Glomerular visceral epithelial cell (primary cell): ENCODE data around the gene FSD1.
"Not testable (repeated sequence)": the region's sequence is repeated elsewhere in the genome, so short reads cannot be mapped to it uniquely, and the experiment has no call there.

Experiments
- DNase-seq: peaks from one replicate; pipeline ENCODE4 v3.0.0-alpha.2; 2016; ENCODE audit errors: extremely low spot score

FSD1 gene

GRCh38 chr19:4319067-4319718 lies 14.8 kb downstream of the FSD1 start:
- DNase-seq: no peak

GRCh38 chr19:4320419-4320818 lies 16.0 kb downstream of the FSD1 start:
- no peak for DNase-seq

DNA sequence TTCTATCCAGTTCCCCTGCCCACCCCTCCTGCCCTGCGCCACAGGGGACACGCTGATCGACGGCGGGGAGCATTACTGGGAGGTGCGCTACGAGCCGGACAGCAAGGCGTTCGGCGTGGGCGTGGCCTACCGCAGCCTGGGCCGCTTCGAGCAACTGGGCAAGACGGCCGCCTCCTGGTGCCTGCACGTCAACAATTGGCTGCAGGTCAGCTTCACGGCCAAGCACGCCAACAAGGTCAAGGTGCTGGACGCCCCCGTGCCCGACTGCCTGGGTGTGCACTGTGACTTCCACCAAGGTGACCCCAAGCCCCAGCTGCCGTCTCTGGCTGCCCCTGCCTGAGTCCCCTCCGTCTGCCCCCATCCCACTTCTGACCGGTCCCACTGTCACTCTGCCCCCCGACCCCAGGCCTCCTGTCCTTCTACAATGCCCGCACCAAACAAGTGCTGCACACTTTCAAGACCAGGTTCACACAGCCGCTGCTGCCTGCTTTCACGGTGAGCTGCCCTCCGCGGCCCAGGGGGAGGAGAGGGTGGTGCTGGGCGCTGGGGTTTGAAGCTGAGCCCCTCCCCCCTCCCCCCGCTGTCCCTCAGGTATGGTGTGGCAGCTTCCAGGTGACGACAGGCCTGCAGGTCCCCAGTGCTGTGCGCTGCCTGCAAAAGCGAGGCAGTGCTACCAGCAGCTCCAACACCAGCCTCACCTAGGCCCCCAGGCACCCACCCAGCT lies 18.7 kb downstream of the FSD1 start:
- no peak for DNase-seq

GRCh38 chr19:4323692-4324091 lies 19.3 kb downstream of the FSD1 start:
- DNase-seq: no peak

DNA sequence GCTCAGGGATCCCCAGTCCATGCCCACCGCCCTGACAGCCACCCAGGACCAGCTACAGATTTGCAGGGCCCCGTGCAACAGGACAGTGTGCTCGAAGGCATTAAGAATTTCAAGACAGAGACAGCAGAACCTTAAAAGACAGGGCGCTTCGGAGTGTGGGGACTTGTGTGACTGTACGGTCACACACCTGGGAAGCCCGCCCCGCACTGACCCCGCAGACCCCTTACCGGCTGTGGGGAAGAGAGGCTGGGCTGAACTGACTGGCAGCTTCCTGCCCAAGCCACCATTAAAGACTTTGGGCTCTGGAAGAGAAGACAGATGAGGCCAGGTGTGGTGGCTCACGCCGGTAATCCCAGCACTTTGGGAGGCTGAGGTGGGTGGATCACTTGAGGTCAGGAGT lies 19.8 kb downstream of the FSD1 start:
- no peak for DNase-seq

- DNase-seq: no peak
Measured at GRCh38 chr19:4326215-4326836, 21.9 kb downstream of the FSD1 start.

- DNase-seq: no peak
Measured at GRCh38 chr19:4326837-4327251, 22.4 kb downstream of the FSD1 start.

DNA sequence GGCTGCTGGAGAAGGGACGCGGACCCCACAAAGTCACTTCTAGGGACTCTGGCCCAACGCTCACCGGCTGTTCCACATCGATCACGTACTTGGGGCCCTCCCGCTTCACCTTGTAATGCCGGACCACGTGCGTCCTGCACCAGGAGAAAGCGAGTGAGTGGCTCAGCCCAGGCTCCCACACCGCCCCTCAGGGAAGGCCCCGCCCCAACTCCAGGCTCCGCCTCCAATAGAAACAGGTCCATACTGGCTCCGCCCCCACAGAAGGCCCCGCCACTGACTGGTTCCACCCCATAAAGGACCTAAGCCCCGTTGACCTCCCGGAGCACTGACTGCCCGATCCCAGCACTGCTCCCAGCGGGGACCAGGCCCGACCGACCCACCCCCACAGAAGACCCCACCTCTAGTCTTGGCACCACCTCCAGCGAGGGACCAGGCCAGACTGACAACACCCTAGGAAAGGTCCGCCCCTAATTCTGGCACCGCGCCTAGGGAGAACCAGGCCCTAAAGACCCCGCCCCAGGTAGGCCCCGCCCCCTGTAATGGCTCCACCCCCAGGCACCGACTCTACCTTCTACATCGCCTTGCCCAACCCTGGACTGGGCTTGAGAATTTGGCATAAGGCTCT lies 23.0 kb downstream of the FSD1 start:
- no peak for DNase-seq

DNA sequence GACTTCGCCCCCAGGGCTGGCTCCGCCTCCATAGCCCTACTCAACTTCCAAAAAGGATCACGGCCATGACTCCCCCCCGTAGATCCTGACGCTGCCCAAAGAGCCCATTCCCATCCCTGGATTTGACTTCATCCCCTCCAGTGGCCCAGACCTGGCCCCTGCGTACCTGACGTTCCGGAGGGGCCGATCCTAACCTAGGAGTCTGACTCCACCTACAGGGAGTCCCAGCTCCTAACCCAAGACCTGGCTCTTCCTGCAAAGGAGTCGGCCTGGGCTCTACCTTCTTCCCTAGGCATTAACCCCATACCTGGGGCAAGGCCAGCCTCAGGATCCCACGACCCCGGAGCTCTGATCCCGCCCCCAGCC lies 23.5 kb downstream of the FSD1 start:
- DNase-seq: no peak

- no peak for DNase-seq
Measured at GRCh38 chr19:4328243-4328990, 24.0 kb downstream of the FSD1 start.

DNA sequence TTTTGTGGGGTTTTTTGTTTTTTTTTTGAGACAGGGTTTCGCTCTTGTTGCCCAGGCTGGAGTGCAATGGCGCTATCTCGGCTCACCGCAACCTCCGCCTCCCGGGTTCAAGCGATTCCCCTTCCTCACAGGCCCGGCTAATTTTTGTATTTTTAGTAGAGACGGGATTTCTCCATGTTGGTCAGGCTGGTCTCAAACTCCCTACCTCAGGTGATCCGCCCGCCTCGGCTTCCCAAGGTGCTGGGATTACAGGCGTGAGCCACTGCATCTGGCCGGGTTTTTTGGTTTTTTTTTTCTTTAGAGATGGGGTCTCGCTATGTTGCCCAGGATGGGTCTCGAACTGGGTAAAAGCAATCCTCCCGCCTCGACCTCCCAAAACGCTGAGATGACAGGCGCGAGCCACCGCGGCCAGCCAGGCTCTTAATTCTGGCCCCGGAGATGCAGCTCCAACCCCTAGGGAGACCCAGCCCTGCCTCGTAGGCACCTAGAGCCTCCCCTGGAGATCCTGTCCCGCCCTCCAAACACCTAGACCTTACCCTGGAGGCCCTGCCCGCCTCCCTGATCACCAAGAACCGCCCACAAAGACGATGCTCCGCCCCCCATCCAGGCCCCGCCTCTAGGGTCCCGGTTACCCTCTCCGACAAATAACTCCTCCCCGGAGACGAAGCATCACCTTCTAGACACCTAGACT lies 24.7 kb downstream of the FSD1 start:
- not testable (repeated sequence) for DNase-seq

DNA sequence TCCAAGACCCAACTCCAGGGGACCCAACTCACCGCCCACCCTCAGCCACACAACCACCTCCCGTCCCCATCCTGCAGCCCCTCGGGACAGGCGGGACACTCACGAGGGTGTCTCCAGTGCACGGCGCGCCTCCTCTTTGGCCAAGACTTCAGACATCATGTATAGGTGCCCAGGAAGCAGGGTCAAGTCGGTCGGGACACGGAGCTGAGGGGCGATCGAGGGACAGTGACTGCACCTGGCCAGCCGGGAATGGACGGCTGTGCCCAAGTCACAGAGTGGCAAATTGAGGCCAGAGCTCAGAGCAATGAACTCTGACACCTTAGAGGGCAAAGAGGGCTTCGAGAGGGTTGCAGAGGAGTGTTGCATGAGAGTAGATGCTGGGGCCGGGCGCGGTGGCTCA lies 25.5 kb downstream of the FSD1 start:
- DNase-seq: no peak

DNA sequence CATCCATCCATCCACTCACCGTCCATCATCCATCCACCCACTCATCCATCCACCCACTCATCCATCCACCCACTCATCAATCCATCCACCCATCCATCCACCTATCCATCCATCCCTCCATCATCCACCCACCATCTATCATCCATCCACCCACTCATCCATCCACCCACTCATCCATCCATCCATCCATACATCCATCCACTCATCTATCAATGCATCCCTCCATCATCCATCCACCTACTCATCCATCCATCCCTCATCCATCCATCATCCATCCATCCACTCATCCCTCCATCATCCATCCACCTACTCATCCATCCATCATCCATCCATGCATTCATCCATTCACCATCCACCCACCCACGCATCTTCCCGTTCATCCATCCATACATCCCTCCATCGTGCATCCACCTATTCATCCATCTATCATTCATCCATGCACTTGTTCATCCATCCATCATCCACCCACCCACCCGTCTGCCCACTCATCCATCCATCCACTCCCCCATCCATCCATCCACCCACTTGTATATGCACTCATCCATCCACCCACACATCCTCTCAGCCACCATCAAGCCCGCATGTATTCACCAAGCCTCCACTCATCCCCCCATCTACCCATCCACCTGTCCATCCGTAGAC lies 30.7 kb downstream of the FSD1 start:
- no peak for DNase-seq

DNA sequence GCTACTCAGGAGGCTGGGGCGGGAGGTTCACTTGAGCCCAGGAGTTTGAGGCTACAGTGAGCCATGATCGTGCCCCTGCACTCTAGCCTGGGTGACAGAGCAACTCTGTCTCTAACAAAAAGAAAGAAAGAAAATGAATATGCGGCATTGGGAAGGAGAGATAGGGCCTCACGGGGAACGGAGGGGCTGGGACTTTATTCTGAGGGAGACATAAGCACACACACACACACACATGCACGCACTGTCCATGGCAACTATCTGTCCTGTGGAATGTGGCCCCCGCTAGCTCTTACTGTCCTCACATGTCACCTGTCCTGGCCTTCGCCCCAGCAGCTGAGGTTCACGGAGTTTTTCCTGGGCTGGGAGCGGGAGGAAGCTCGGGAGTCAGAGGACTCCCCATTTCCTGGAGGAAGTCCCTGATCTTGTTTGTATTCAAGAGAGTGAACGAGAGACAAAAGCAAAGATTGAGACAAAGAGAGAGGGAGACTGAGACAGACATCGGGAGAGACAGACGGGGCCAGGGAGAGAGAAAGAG lies 33.6 kb downstream of the FSD1 start:
- DNase-seq: peak; percentile 33

GRCh38 chr19:4338441-4339355 lies 34.3 kb downstream of the FSD1 start, which contains the start of gene STAP2:
Gene STAP2 (minus strand): TSS chr19:4338827. CDS start chr19:4338753, 74 bp downstream.
- peak; percentile 76 for DNase-seq

DNA sequence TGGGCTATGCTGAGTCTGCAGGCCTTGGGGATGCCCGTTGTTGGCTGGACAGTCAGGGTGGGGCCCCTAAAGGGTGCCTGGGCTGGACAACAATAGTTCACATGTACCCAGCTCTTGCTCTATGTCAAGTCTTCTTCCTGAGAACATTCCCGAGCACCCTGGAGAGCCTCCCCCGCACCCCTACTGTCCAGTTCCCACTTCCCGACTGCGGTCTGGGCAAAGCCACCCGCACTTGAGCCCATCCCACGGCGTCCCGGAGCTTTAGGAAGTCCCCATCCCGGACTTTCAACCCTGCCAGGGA lies 37.9 kb downstream of the FSD1 start:
- no peak for DNase-seq

DNA sequence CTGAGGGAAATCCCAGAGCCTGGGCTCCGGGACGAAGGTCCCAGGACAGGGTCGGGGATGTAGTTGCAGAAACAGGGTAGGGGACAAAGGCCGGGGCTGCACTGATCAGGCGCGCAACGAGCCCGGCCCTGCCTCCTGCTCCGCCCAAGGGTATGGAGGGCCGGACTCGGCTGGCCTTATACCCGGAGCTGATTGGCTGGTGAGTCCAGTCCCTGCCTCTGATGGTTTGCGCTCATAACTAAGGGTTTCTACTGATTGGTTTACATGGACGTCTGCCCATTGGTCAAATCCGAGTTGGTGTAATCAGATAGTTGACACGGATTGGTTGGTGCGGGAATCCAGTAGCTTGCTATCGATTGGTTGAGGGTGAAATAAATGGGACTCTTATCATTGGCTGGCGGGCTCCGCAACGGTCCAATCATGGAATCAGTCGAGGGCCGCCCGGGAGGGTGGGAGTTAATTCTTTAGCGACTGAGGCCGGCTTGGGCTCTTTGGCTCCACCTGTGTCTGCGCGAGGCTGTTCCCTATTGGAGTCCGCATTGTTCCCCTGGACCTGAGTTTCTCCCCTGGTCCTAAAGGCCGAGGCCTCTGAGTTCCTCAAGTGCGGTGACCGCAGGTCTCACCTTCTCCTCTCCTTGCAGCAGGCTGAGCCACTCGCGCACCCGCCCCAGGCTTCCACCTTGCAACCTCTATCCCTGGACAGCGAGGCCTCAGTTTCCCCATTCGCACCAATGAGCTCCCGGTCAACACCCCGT lies 38.4 kb downstream of the FSD1 start:
- peak; percentile 100 for DNase-seq

DNA sequence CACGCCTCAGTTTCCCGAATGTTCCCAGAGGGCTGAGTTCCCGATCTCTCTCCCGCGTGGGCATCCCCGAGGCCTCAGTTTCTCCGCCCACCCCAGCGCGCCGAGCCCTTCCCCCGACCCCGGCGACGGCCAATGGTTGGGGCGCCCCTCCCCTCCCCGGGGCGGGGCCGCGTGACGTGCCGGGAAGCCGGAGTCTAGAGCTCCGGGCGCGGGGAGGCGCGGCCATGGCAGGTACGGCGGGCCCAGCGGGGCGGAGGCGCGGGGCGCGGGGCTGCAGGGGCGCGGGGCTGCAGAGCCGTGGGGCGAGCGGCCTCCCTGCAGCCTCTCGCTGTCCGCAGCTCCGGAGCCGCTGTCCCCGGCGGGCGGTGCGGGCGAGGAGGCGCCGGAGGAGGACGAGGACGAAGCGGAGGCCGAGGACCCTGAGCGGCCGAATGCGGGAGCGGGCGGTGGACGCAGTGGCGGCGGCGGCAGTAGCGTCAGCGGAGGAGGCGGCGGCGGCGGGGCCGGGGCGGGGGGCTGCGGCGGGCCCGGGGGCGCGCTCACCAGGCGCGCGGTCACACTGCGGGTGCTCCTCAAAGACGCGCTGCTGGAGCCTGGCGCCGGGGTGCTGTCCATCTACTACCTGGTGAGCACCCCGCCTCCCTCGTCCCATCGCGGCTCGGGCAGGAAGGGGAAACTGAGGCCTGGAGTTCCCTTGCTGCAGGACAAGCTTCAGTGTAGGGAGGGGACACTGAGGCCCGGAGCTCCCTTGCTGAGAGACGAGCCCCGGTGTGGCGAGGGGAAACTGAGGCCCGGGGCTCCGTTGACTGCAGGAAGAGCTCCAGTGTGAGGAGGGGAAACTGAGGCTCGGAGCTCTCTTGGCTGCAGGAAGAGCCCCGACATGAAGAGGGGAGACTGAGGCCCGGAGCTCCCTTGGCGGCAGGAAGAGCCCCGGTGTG lies 39.2 kb downstream of the FSD1 start, which contains the start of gene MPND:
Gene MPND (plus strand): TSS at position 193 of the 938 bp plus-strand sequence. CDS start 32 bp downstream, at position 225.
- DNase-seq: peak; percentile 81
